Tibial nerve (tissue), 3 donors: ENCODE results near the gene DNMT3A.

Source experiments
- CTCF ChIP-seq, 5 experiments: fragments of 200-600 bp in 3 of 5; fragments of 450-650 bp in 2 of 5; sonication (generic) in 3 of 5; IDR thresholded peaks; one replicate each; pipeline ENCODE4 v1.5.1; 2016 to 2019; ENCODE audit warnings: antibody characterized with exemption in 5 of 5, mild to moderate bottlenecking in 3 of 5, moderate library complexity in 2 of 5
- POLR2A ChIP-seq, 2 donors: fragments of 450-650 bp; IDR thresholded peaks; one replicate each; pipeline ENCODE4 v1.6.1; 2017; ENCODE audit warnings: antibody characterized with exemption in 2 of 2, mild to moderate bottlenecking in 2 of 2, moderate library complexity in 2 of 2

GRCh38 chr2:25312958-25313710, 28.6 kb downstream of the DNMT3A start:
- TF ChIP-seq CTCF (IDR thresholded peaks at IDR 0.05) (no peak), POLR2A (IDR thresholded peaks at IDR 0.05) (no peak)
